ENCODE results near the gene TYMP. TPM values are rescaled to one million over a fixed set of nuclear protein-coding genes. Genes with fewer than 3 reads are reported as not detected.

Gene TYMP
- total and polyA plus RNA-seq, 2 donors (not counting 1 experiment from before 2014, with no cell fraction given), result 3.7 to 40.1 TPM

- Histone ChIP-seq H3K4me1 (ENCODE audit: control insufficient read depth, extremely low read depth, insufficient read depth, low read length) (peaks cover 20% of the 10 kb centered on the region), H3K9ac (ENCODE audit: insufficient read depth, low read length) (no peak overlapping the region), H3K27me3 (ENCODE audit: control insufficient read depth, insufficient read depth, low read length) (peaks cover 11% of the 10 kb centered on the region), H3K4me3 (replicated peaks in 1 of 4; ENCODE audit: control extremely low read depth in 1 of 4, insufficient read depth in 1 of 4, low read depth in 3 of 4, low read length in 4 of 4) (peak overlapping the region in 2 of 4 experiments; percentile 38 to 60), H3K79me2 (ENCODE audit: control insufficient read depth, insufficient read depth, low read length) (peaks cover 10% of the 10 kb centered on the region), H3K27ac (ENCODE audit: insufficient read depth, low read length) (no peak overlapping the region), H3K9me3 (ENCODE audit: control insufficient read depth, insufficient read depth, low read depth, low read length) (no peaks in the 10 kb centered on the region), H4K20me1 (ENCODE audit: control insufficient read depth, extremely low read depth, insufficient read depth, low read length) (no peaks in the 10 kb centered on the region), H2AFZ (ENCODE audit: low read length) (no peak overlapping the region), H3K36me3 (ENCODE audit: control insufficient read depth, insufficient read depth, low read length) (peaks cover 3% of the 10 kb centered on the region), H3K4me2 (ENCODE audit: extremely low read depth, insufficient read depth, low read length) (no peak overlapping the region)
- DNase-seq (ENCODE audit: low read depth in 2 of 2), result no peak
- no peak for TF ChIP-seq EZH2 (IDR thresholded peaks at IDR 0.05; ENCODE audit: low read length, missing control alignments)
- TF ChIP-seq CTCF (conservative IDR thresholded peaks at IDR 0.05 in 1 of 2, IDR thresholded peaks at IDR 0.05 in 1 of 2; ENCODE audit: low read depth in 1 of 2, low read length in 2 of 2), result no peak
Measured at GRCh38 chr22:50528682-50529415, 963 bp downstream of the TYMP start.

GRCh38 chr22:50527921-50528681, 1.7 kb downstream of the TYMP start:
- Histone ChIP-seq H3K9ac (ENCODE audit: insufficient read depth, low read length) (no peak overlapping the region), H3K36me3 (ENCODE audit: control insufficient read depth, insufficient read depth, low read length) (peaks cover 6% of the 10 kb centered on the region), H3K27ac (ENCODE audit: insufficient read depth, low read length) (no peak overlapping the region), H3K27me3 (ENCODE audit: control insufficient read depth, insufficient read depth, low read length) (peaks cover 11% of the 10 kb centered on the region), H3K4me3 (replicated peaks in 1 of 4; ENCODE audit: control extremely low read depth in 1 of 4, insufficient read depth in 1 of 4, low read depth in 3 of 4, low read length in 4 of 4) (no peak overlapping the region), H3K4me1 (ENCODE audit: control insufficient read depth, extremely low read depth, insufficient read depth, low read length) (peaks cover 21% of the 10 kb centered on the region), H4K20me1 (ENCODE audit: control insufficient read depth, extremely low read depth, insufficient read depth, low read length) (no peaks in the 10 kb centered on the region), H2AFZ (ENCODE audit: low read length) (no peak overlapping the region), H3K9me3 (ENCODE audit: control insufficient read depth, insufficient read depth, low read depth, low read length) (no peaks in the 10 kb centered on the region), H3K4me2 (ENCODE audit: extremely low read depth, insufficient read depth, low read length) (no peak overlapping the region), H3K79me2 (ENCODE audit: control insufficient read depth, insufficient read depth, low read length) (peaks cover 15% of the 10 kb centered on the region)
- no peak for DNase-seq (ENCODE audit: low read depth in 2 of 2)
- TF ChIP-seq EZH2 (IDR thresholded peaks at IDR 0.05; ENCODE audit: low read length, missing control alignments) (no peak), CTCF (conservative IDR thresholded peaks at IDR 0.05 in 1 of 2, IDR thresholded peaks at IDR 0.05 in 1 of 2; ENCODE audit: low read depth in 1 of 2, low read length in 2 of 2) (no peak)

Data from fibroblast of lung (primary cell).